K562 (cell line): Measurements from ENCODE around the gene SETDB1. TPM values are rescaled to one million over a fixed set of nuclear protein-coding genes. Genes with fewer than 3 reads are reported as not detected.
"Not testable (repeated sequence)": the region's sequence is repeated elsewhere in the genome, so short reads cannot be mapped to it uniquely, and the experiment has no call there.

Source experiments
- ATAC-seq: fragments of 200-7000 bp; cut with Tn5 transposase; 3 replicates; pipeline ENCODE4 v1.9.1; 2020; ENCODE audit warnings: moderate library complexity
- BruUV-seq: library from RNA; stranded (reverse); fragments of 400-500 nt; replicated peaks from 2 replicates; lab custom pipeline; 2021; lab: Mats Ljungman, UMichigan
- CTCF ChIA-PET: fragments of 300-600 bp; formaldehyde crosslinking; extraction: SDS; loops from one replicate; lab custom pipeline; 2021; ENCODE audit warnings: low intra/inter-chr PET ratio; lab: Yijun Ruan, JAX
- POLR2A ChIA-PET: fragments of 300-600, 350-650 bp; sonication (Branson Sonifier 250); formaldehyde crosslinking; extraction: SDS; loops from one replicate; lab custom pipeline; 2021; ENCODE audit warnings: antibody characterized with exemption, inconsistent platforms; lab: Yijun Ruan, JAX
- DNase-seq, 4 experiments: peaks; one replicate each; pipeline versions ENCODE4 v3.0.0 to v3.0.0-alpha.2; 2011 to 2018; ENCODE audit warnings: low spot score in 3 of 4, mixed read lengths in 3 of 4; ENCODE audit errors: extremely low read depth in 1 of 4
- FAIRE-seq: peaks from 2 replicates; lab custom pipeline; 2011; peaks lifted over from hg19 to GRCh38; lab: Jason Lieb, UNC
- H2AFZ ChIP-seq: 2 replicates; pipeline ENCODE4 v1.6.0; 2011; ENCODE audit warnings: low read depth, low read length, control low read depth, inconsistent platforms
- H3K27ac ChIP-seq: fragments of 200-600 bp; 3 replicates; pipeline ENCODE4 v1.8.0; 2011; ENCODE audit warnings: low read depth, mild to moderate bottlenecking, control low read depth, inconsistent platforms, low read length, moderate library complexity, mixed read lengths; ENCODE audit errors: extremely low read depth
- H3K27me3 ChIP-seq, 2 experiments: fragments of 300-600 bp in 1 of 2; 2 replicates in 1 of 2; 3 replicates in 1 of 2; pipeline versions ENCODE4 v1.6.0 to v1.8.0; 2011; ENCODE audit warnings: inconsistent platforms in 2 of 2, low read length in 2 of 2, mild to moderate bottlenecking in 1 of 2, mixed read lengths in 1 of 2, moderate library complexity in 1 of 2; ENCODE audit not compliant: control insufficient read depth in 2 of 2, insufficient read depth in 2 of 2
- H3K36me3 ChIP-seq: fragments of 300-600 bp; 3 replicates; pipeline ENCODE4 v1.8.0; 2011; ENCODE audit warnings: mild to moderate bottlenecking, low read length, inconsistent platforms; ENCODE audit not compliant: control insufficient read depth, insufficient read depth
- H3K4me1 ChIP-seq, 2 experiments: fragments of 200-600 bp in 1 of 2; replicated peaks in 1 of 2; 2 replicates in 1 of 2; 3 replicates in 1 of 2; pipeline versions ENCODE4 v1.5.1 to v1.8.0; 2011; ENCODE audit warnings: inconsistent platforms in 2 of 2, low read length in 2 of 2, mild to moderate bottlenecking in 1 of 2, mixed read lengths in 1 of 2, moderate library complexity in 1 of 2; ENCODE audit not compliant: control insufficient read depth in 2 of 2, insufficient read depth in 2 of 2
- H3K4me2 ChIP-seq: 2 replicates; pipeline ENCODE4 v1.6.1; 2011; ENCODE audit warnings: low read length, control low read depth, inconsistent platforms, mixed read lengths; ENCODE audit not compliant: insufficient read depth
- H3K4me3 ChIP-seq: fragments of 200-600 bp; sonication (generic), shearing (Covaris generic); 2 replicates; pipeline ENCODE4 v1.5.1; 2016; ENCODE audit warnings: control low read depth, inconsistent platforms
- H3K79me2 ChIP-seq: fragments of 200-600 bp; 3 replicates; pipeline ENCODE4 v1.8.0; 2011; ENCODE audit warnings: low read length, inconsistent platforms; ENCODE audit not compliant: control insufficient read depth, insufficient read depth
- H3K9ac ChIP-seq, 2 experiments: 2 replicates each; pipeline versions ENCODE4 v1.6.0 to v1.6.1; 2011; ENCODE audit warnings: low read depth in 2 of 2, low read length in 2 of 2, control low read depth in 1 of 2, inconsistent platforms in 1 of 2, mild to moderate bottlenecking in 1 of 2, mixed read lengths in 1 of 2; ENCODE audit not compliant: insufficient read depth in 1 of 2
- H3K9me1 ChIP-seq: one replicate; pipeline ENCODE4 v1.6.0; 2011; ENCODE audit warnings: inconsistent platforms, mild to moderate bottlenecking, low read length, moderate library complexity; ENCODE audit not compliant: control insufficient read depth, insufficient read depth
- H3K9me3 ChIP-seq: replicated peaks from 2 replicates; pipeline ENCODE4 v1.5.1; 2011; ENCODE audit warnings: low read depth, low read length, inconsistent platforms; ENCODE audit not compliant: control insufficient read depth, insufficient read depth
- H4K20me1 ChIP-seq: replicated peaks from 2 replicates; pipeline ENCODE4 v1.6.1; 2011; ENCODE audit warnings: low read length, inconsistent platforms, mixed read lengths; ENCODE audit not compliant: control insufficient read depth, insufficient read depth
- ARID4B ChIP-seq: sonication (generic); formaldehyde crosslinking; IDR thresholded peaks from 2 replicates; pipeline ENCODE4 v1.8.0; 2022; ENCODE audit warnings: mild to moderate bottlenecking, missing genetic modification reagents
- CC2D1A ChIP-seq: fragments of 450-650 bp; IDR thresholded peaks from 2 replicates; pipeline ENCODE4 v1.6.1; 2017; ENCODE audit warnings: mild to moderate bottlenecking
- EZH2 ChIP-seq: IDR thresholded peaks from 2 replicates; pipeline ENCODE4 v1.6.1; 2012; ENCODE audit warnings: low read depth, mild to moderate bottlenecking, inconsistent platforms, low read length, borderline replicate concordance
- JUND ChIP-seq, 2 experiments: IDR thresholded peaks; 2 replicates in 1 of 2; 3 replicates in 1 of 2; pipeline ENCODE4 v1.6.1; 2011; ENCODE audit warnings: borderline replicate concordance in 2 of 2, low read depth in 2 of 2, low read length in 2 of 2, improper control_type of control experiment in 1 of 2, missing biosample characterization in 1 of 2, missing genetic modification characterization in 1 of 2, missing genetic modification reagents in 1 of 2
- NFIX ChIP-seq: fragments of 250-450 bp; sonication (Bioruptor Pico); IDR thresholded peaks from 2 replicates; pipeline ENCODE4 v1.4.0; 2020; ENCODE audit warnings: low read depth, mild to moderate bottlenecking, moderate library complexity
- NFYB ChIP-seq: IDR thresholded peaks from 2 replicates; pipeline ENCODE4 v1.6.1; 2011; ENCODE audit warnings: mild to moderate bottlenecking, moderate library complexity; ENCODE audit not compliant: insufficient read length; ENCODE audit errors: extremely low read depth
- SRF ChIP-seq, 2 experiments: fragments of 250-450, 450-650 bp in 1 of 2; sonication (Bioruptor Pico) in 1 of 2; sonication (generic) in 1 of 2; formaldehyde crosslinking; IDR thresholded peaks; 2 replicates each; pipeline versions ENCODE4 v1.5.0 to v1.5.1; 2020 to 2022; ENCODE audit warnings: mild to moderate bottlenecking in 1 of 2, missing genetic modification reagents in 1 of 2
- ZNF316 ChIP-seq: fragments of 450-650 bp; IDR thresholded peaks from 2 replicates; pipeline ENCODE4 v1.6.1; 2016
- ZNF778 ChIP-seq: fragments of 450-650 bp; formaldehyde crosslinking; IDR thresholded peaks from 2 replicates; pipeline ENCODE4 v1.4.0; 2020; ENCODE audit warnings: mild to moderate bottlenecking, moderate library complexity
- WGBS: fragments of 100-300 bp; shearing (Covaris generic); methylation state at CpG from one replicate; pipeline ENCODE4 v1.1.6; 2016; ENCODE audit warnings: low coverage, mixed read lengths; ENCODE audit not compliant: insufficient coverage; ENCODE audit errors: missing lambda C conversion rate; 5-methylcytosine and 5-hydroxymethylcytosine counted together
- in situ Hi-C: fragments of 300-500 bp; cut with MboI; formaldehyde crosslinking; loops from 4 replicates; pipeline ENCODE4 v1.15.0; 2018; ENCODE audit warnings: inconsistent platforms, mixed read lengths
- intact Hi-C: fragments of 100-400 bp; cut with micrococcal nuclease; formaldehyde crosslinking; loops from 2 replicates; pipeline ENCODE4 v1.14.2; 2022
- polyA plus RNA-seq, 8 experiments: library from polyadenylated mRNA; depleted of rRNA in 4 of 8; stranded (reverse) in 5 of 8; unstranded in 3 of 8; fragments of >200 nt; fragmentation: Nextera tagmentation in 2 of 8; fragmentation: Illumina TruSeq in 1 of 8; extraction: Ambion mirVana in 2 of 8; extraction: Trizol in 1 of 8; gene quantifications; 2 replicates each; pipeline versions ENCODE4 v1.2.1 to v1.2.3, GENCODE V29; 2011 to 2014; ENCODE audit warnings: inconsistent platforms in 1 of 8, missing spikeins in 1 of 8
- total RNA-seq, 7 experiments: library from RNA; depleted of rRNA in 6 of 7; stranded (reverse); fragments of >200 nt in 6 of 7; fragmentation: Illumina TruSeq in 2 of 7; extraction: Trizol in 2 of 7; gene quantifications; 2 replicates each; pipeline versions ENCODE4 v1.2.1 to v1.2.3, GENCODE V29; 2011 to 2021; ENCODE audit warnings: low replicate concordance in 1 of 7

SETDB1 gene
- total and polyA plus RNA-seq, 9 of the 15 experiments (the other 6 are each of a cell fraction or from before 2014, with no cell fraction given): 21.5 to 64.4 (median 42.0) TPM

DNA sequence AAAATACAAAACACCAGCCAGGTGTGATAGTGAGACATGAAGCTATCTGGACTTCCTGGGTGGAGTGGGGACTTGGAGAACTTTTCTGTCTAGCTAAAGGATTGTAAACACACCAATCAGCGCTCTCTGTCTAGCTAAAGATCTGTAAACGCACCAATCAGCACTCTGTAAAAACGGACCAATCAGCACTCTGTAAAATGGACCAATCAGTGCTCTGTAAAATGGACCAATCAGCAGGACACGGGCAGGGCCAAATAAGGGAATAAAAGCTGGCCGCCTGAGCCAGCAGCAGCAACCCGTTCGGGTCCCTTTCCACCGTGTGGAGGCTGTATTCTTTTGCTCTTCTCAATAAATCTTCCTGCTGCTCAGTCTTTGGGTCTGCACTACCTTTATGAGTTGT lies 26.4 kb upstream of the SETDB1 start:
- 0 out of 2 replicates have a peak overlapping the region, but pooled peaks have one; percentile 13 for H2AFZ ChIP-seq
- H3K27ac ChIP-seq, ATAC-seq, CTCF ChIA-PET, H3K4me1 ChIP-seq, intact Hi-C loops, H3K27me3 ChIP-seq, H3K9me1 ChIP-seq, H3K4me2 ChIP-seq, H3K79me2 ChIP-seq, H3K9me3 ChIP-seq, H3K36me3 ChIP-seq, in situ Hi-C loops, H3K4me3 ChIP-seq, BruUV-seq, H3K9ac ChIP-seq: not testable (repeated sequence)
- 54% methylated on average over 8 of the region's 8 CpGs for WGBS
- POLR2A ChIA-PET: interaction anchor here (0.7 to 1.8 kb wide), 2 partner anchors 9 to 92 kb away, joined by 3 to 6 read pairs; partner anchors contain the start of gene CTSK
- TF ChIP-seq ZNF316 (peak; percentile 47; the same call in 1 of the 2 replicates), NFYB (peak; percentile 72), SRF (CRISPR knock-in tag; IDR thresholded peaks at IDR 0.05) (peak in 1 of 2 experiments; percentile 86; a peak in 1 of 4 replicates), CC2D1A (peak; percentile 54; the same call in 1 of the 2 replicates)
- TF ChIP-seq, all 486 proteins: peak for 4; not testable (repeated sequence) for 482
- H4K20me1 ChIP-seq, FAIRE-seq, DNase-seq: not testable (repeated sequence)

- Histone ChIP-seq H3K9me1 (no peaks in the 10 kb centered on the region), H3K4me1 (0 out of 5 replicates have a peak, but pooled peaks cover 0 to 2% of the 10 kb centered on the region in 2 experiments), H3K36me3 (no peaks in the 10 kb centered on the region), H3K79me2 (no peaks in the 10 kb centered on the region), H3K27ac (no peak overlapping the region), H2AFZ (no peak overlapping the region), H4K20me1 (no peaks in the 10 kb centered on the region), H3K9me3 (no peaks in the 10 kb centered on the region), H3K9ac (no peak overlapping the region), H3K4me3 (no peak overlapping the region), H3K27me3 (no peaks in the 10 kb centered on the region), H3K4me2 (no peak overlapping the region)
- POLR2A ChIA-PET: no interaction called here
- no peak for DNase-seq
- CTCF ChIA-PET: no interaction called here
- no peak for FAIRE-seq
- ATAC-seq: no peak
- TF ChIP-seq ARID4B (CRISPR knock-in tag) (no peak), NFIX (CRISPR knock-in tag) (no peak), EZH2 (no peak), ZNF778 (CRISPR knock-in tag) (no peak), JUND (IDR thresholded peaks at IDR 0.05; ENCODE audit: borderline replicate concordance, low read depth, low read length) (no peak), JUND (tag; IDR thresholded peaks at IDR 0.05; ENCODE audit: borderline replicate concordance, low read depth, low read length) (no peak)
- no TSS peak for BruUV-seq
- in situ Hi-C loops (no loop called here), intact Hi-C loops (no loop called here)
- WGBS: 79% methylated on average over 5 of the region's 5 CpGs
These were observed 23.8 kb upstream of the SETDB1 start for GRCh38 chr1:150902346-150902745.
